ENCODE results near the gene ZNF598.
"Not testable (repeated sequence)": the region's sequence is repeated elsewhere in the genome, so short reads cannot be mapped to it uniquely, and the experiment has no call there.

The ZNF598 gene

GRCh38 chr16:1977875-1978268 is 31.7 kb downstream of the ZNF598 start:
- DNase-seq = no peak

- DNase-seq = no peak
Measured at GRCh38 chr16:1976951-1977874, 32.4 kb downstream of the ZNF598 start.

GRCh38 chr16:1976216-1976520 is 33.5 kb downstream of the ZNF598 start:
- DNase-seq = no peak

- DNase-seq = no peak
Measured at GRCh38 chr16:1975432-1976215, 34.0 kb downstream of the ZNF598 start.

GRCh38 chr16:1974157-1975070 is 35.2 kb downstream of the ZNF598 start:
- DNase-seq = no peak

GRCh38 chr16:1973461-1974156 is 36.0 kb downstream of the ZNF598 start:
- no peak for DNase-seq

- DNase-seq = no peak
Measured at GRCh38 chr16:1972490-1972877, 37.1 kb downstream of the ZNF598 start.

GRCh38 chr16:1971796-1972489 is 37.7 kb downstream of the ZNF598 start, which contains the start of gene TBL3:
TSS of gene TBL3 (plus strand) at chr16:1972053. CDS start at chr16:1972165, 112 bp downstream.
- peak; percentile 63 to 97 (median 89) for DNase-seq

- no peak for DNase-seq
Measured at GRCh38 chr16:1968146-1968953, 41.3 kb downstream of the ZNF598 start.

GRCh38 chr16:1966460-1966859 is 43.2 kb downstream of the ZNF598 start, which contains the start of gene RNF151:
TSS of gene RNF151 (plus strand) at chr16:1966856. CDS start at chr16:1966882, 26 bp downstream.
- DNase-seq = no peak

GRCh38 chr16:1965396-1966001 is 44.1 kb downstream of the ZNF598 start:
- DNase-seq = no peak

GRCh38 chr16:1964506-1965395 is 44.9 kb downstream of the ZNF598 start, which contains the start of gene RPS2:
TSS of gene RPS2 (minus strand) at chr16:1964826. CDS start at chr16:1964625, 201 bp downstream.
- DNase-seq = peak; percentile 71 to 100 (median 96)

GRCh38 chr16:1963806-1964505 is 45.7 kb downstream of the ZNF598 start:
- DNase-seq = peak in 11 of 51 donors; percentile 46 to 74 (median 55)

GRCh38 chr16:1962161-1963153 is 47.2 kb downstream of the ZNF598 start:
- DNase-seq = not testable (repeated sequence)

- no peak for DNase-seq
Measured at GRCh38 chr16:1961651-1962067, 48.0 kb downstream of the ZNF598 start.
